ENCODE data around the gene PRDM5. TPM values are rescaled to one million over a fixed set of nuclear protein-coding genes. Genes with fewer than 3 reads are reported as not detected.
"Not testable (repeated sequence)": the region's sequence is repeated elsewhere in the genome, so short reads cannot be mapped to it uniquely, and the experiment has no call there.

PRDM5 gene
- total RNA-seq, 1 donor from 2014 or later: 21.9 TPM

DNA sequence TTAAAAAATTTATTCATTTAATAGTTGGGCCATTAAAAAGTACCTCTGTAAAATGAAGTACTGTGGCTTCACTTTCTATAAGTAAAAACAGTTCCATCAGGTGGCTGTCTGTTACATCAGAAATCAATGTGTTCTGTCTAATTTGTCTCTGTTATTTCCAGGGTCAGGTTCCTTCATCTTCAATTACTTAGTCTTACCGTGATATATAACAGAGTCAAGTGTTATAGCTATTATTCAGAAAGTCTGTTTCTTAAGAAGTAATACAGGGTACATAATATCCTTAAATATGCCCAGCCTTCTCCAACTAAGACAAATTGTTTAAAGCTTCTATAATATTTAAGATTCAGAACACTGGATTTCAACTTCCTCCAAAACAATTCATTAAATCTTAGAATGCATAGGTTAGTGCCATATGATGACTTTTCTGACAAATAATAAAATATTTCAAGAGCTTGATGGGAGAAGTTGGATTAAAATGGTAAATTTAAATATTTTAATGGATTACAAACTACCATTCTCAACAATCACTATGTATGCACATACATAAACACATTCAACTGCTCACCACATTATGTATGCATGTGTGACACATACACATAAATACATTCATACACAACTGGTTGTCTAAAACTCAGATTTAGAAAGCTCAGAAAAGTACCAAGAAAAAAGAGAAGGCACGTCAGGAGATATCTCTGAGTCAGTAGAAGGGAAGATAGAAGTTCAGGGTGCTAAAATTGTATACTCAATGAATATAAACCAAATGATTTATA is 268.5 kb downstream of the PRDM5 start:
- no peak for DNase-seq (ENCODE audit: low read depth, low spot score)
- TF ChIP-seq, protein P1, sequence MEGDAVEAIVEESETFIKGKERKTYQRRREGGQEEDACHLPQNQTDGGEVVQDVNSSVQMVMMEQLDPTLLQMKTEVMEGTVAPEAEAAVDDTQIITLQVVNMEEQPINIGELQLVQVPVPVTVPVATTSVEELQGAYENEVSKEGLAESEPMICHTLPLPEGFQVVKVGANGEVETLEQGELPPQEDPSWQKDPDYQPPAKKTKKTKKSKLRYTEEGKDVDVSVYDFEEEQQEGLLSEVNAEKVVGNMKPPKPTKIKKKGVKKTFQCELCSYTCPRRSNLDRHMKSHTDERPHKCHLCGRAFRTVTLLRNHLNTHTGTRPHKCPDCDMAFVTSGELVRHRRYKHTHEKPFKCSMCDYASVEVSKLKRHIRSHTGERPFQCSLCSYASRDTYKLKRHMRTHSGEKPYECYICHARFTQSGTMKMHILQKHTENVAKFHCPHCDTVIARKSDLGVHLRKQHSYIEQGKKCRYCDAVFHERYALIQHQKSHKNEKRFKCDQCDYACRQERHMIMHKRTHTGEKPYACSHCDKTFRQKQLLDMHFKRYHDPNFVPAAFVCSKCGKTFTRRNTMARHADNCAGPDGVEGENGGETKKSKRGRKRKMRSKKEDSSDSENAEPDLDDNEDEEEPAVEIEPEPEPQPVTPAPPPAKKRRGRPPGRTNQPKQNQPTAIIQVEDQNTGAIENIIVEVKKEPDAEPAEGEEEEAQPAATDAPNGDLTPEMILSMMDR (conservative IDR thresholded peaks at IDR 0.05): no peak
- no peaks in the 10 kb centered on the region for H3K27me3 Mint-ChIP-seq (ENCODE audit: low read depth)
- peaks cover 2% of the 10 kb centered on the region for H3K36me3 Mint-ChIP-seq (ENCODE audit: low read depth)
- no peaks in the 10 kb centered on the region for H3K4me1 Mint-ChIP-seq
- peaks cover 5% of the 10 kb centered on the region for H3K9me3 Mint-ChIP-seq
- H3K27ac Mint-ChIP-seq (ENCODE audit: unreplicated experiment): no peak overlapping the region
- no peak overlapping the region for H3K4me3 Mint-ChIP-seq

DNA sequence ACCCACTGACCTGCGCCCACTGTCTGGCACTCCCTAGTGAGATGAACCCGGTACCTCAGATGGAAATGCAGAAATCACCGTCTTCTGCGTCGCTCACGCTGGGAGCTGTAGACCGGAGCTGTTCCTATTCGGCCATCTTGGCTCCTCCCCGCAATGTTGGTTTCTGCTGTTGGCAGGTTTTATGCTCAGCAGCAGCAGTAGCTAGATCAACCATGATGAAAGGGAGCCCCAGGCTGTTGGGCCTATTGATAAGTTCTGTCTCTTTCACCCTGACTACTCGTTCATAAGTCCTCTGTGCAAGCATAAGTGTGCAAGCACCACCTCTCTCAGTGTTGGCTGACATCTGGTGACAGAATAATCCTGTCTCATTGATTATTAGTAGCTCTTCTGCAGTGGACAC is 274.2 kb downstream of the PRDM5 start:
- peak overlapping the region; percentile 43 for H3K27ac Mint-ChIP-seq (ENCODE audit: unreplicated experiment)
- DNase-seq (ENCODE audit: low read depth, low spot score); H3K9me3 Mint-ChIP-seq; H3K4me1 Mint-ChIP-seq; H3K27me3 Mint-ChIP-seq (ENCODE audit: low read depth); H3K36me3 Mint-ChIP-seq (ENCODE audit: low read depth): not testable (repeated sequence)
- H3K4me3 Mint-ChIP-seq: peak overlapping the region; percentile 23

Other genes with a start within 250 kb of the PRDM5 start
- 23.9 and 25.4 TPM in 2 replicates for gene NDNF, start 149.8 kb upstream of the PRDM5 start, total RNA-seq
- gene TNIP3, start 241.6 kb upstream of the PRDM5 start, total RNA-seq: not detected in 2 replicates

Data from neural crest cell (in vitro differentiated cells).